DMS53 treated with DMSO at 0.1 percent for 48 hours (cell line): ENCODE results near the gene FAM168A.

Experiments
- DNase-seq: peaks from one replicate; lab custom pipeline; 2025; ENCODE audit not compliant: unreplicated experiment; lab: John Stamatoyannopoulos, UW

The FAM168A gene

DNA sequence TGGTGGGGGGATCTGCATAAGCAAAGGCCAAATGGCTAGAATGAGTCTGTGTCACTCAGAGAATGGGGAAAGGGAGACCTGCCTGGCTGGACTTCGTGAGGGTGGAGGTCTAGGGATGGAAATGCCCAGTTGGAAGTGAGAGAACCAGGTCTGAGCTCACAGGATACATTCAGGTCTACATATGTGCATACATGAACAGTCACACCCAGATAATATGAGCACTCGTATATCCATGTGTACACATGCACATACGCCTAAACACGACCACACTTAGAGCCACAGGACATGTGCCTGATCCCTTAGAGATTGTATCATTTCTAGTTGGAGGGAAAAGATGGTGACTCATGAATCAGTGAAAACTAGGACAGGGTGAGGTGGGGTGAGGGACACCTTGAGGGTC is 242.8 kb downstream of the FAM168A start:
- no peak for DNase-seq

DNA sequence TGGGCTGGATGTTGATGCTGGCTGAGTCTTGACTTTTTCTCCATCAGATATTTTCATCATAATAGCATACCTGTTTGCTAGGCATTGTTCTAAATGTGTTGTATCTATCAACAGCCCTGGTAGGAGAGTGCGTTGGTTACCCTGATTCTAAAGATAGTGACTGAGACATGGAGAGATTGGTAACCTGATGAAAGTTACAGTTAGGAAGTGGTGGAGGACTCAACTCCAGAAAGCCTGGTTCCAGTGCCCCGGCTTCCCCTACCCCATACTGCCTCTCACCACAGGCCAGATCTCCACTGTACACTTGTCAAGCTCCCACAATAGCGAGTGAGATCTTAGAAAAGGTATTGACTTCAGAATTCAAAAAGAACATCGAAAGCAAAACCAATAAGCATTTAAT is 244.5 kb downstream of the FAM168A start:
- DNase-seq, result no peak

DNA sequence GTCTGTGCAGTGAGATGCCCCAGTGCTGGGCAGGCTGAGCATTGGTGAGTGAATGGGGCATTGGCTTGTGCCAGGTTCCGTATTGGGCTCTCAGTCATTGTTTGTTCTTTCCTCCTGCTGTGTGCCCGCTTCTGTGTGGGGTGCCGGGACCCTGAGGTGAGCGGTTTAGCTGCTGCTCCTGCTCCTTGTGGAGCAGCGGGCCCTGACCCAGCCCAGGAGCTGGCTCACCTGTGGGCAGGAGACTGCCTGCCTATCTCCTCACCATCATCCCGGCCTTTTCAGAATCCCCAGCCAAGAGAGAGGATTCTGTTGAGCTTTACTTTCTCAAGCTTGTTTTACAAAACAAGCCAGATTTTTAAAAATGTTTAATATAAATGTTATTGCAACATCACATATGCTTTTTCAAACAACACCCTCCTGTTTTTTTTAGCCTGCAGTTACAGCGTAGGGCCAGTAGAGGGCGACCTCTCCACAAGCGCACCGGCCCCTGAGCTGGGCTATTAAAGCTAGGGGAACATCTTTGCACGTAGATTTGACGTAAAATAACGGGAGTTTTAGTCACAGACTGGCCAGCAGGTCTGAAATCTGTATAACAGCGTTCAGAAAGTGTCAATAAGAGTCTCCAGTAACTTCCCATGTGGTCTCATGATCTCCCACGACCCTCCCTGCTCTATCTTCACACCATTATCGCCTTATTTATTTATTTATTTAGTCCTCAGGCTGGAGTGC is 246.8 kb downstream of the FAM168A start:
- DNase-seq, result peak; percentile 92
